RPMI7951 (cell line): ENCODE results near the gene L3MBTL4. TPM values are rescaled to one million over a fixed set of nuclear protein-coding genes. Genes with fewer than 3 reads are reported as not detected.

ENCODE experiments used
- DNase-seq: peaks from one replicate; pipeline ENCODE4 v3.0.0-alpha.2; 2012; ENCODE audit warnings: low read depth
- total RNA-seq: library from RNA; depleted of rRNA; stranded (reverse); fragments of >200 nt; shearing (Covaris generic); gene quantifications from 2 replicates; pipeline ENCODE4 v1.2.3, GENCODE V29; 2014

Gene L3MBTL4
- total RNA-seq, 1 experiment from 2014 or later = under 0.01 TPM

DNA sequence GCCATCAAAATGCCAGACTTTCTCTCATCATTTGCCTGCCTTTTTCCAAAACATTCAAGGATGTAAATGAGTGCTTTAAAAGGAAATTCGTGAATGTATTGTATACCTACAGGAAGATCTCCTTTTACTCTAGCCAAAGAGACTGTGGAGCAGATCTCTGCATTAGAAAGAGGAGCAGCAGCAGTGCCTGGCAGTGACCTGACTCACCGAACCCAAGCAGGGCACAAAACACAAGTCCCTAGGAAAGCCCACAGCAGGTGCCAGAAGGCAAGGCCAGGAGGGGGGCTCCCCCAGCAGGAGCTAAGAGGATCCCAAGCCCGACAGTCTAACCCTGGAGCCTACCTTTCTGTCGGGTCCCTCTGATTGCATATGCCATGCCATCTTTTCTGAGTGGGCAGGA is 47.9 kb downstream of the L3MBTL4 start:
- DNase-seq = no peak

DNA sequence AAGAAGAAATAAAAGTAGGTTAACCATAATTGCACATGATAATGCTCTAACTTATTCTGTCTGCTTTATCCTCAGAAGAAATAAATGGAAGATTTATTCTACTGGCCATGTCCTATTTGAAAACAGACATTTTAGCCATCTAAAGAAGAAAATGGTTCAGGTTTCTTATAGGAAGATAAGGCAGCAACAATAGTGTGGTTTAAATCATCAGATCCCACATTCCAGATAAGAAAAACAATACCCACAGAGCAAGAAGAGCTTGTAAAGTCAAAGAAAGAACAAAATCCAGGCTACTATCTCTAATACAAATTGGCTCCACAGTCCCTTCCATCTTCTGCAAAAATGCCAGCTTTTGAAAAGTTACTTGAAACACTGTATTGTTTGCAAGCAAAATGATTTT is 49.3 kb downstream of the L3MBTL4 start:
- DNase-seq = no peak

DNA sequence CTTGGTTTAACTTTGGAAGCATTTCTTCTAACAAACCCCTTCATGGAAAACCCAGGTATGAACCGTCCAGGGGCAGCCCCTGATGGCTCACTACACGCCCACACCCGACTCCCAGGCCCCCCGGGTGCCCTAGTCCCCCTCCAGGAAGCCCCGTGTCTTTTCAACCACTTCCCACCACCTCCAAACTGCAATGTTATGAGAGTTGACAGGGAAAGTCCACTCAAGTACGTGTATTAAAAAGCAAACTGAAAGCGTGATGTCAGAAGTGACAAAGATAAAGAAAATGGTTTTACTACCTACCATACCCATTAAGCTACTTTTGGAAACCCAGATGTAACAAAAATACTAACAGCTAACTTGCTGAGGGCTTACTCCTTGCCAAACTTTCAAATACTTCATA is 51.5 kb downstream of the L3MBTL4 start:
- DNase-seq = no peak

DNA sequence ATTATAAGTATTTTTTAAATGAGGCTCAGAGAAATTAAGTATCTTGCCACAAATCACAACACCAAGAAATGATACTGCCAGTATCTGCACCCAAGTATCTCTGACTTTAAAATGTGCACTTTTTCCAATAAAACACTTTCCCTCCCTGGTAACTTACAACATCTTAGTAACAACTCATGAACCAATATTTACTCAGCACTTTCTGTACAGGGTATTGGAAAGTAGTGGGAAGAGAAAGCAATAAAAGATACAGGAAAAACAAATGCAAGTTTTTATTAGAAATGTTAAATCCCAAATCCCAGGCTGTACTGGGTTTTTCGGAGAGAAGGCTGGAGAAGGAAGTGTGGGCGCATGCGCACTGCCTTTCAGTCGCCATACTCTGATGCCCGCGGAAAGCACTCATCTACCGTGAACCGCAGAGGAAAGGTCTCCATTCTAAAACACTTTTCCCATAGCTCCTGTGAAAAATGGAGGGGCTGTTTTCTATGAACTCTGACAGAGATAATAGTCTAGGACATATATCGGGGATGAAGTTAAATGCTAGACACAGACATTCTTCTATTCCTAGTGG is 52.1 kb downstream of the L3MBTL4 start:
- DNase-seq = no peak

DNA sequence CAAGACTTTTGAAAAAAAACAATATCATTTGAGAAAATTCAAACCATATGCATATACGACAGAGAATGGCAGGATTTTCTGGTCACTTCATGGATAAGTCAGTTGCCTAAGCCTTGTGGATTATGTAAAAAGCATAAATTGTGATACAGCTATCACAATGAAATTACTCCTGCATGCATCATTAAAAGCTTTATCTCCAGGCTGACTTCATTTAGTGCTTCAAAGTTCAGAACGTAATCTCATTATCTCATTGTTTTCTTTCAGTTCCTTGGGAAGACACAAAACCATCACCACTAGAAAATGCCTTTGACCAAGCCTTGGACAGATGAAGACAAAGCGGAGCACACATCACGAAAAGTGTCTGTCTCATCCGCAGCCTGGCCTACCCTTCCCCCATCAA is 57.0 kb downstream of the L3MBTL4 start:
- DNase-seq = no peak

GRCh38 chr18:6355789-6356589 is 58.7 kb downstream of the L3MBTL4 start:
- peak; percentile 3 for DNase-seq

- DNase-seq = no peak
Observed at GRCh38 chr18:6352275-6352674, 62.4 kb downstream of the L3MBTL4 start.

GRCh38 chr18:6342990-6343389 is 71.7 kb downstream of the L3MBTL4 start:
- DNase-seq = no peak

- DNase-seq = no peak
Observed at GRCh38 chr18:6341709-6342108, 73.0 kb downstream of the L3MBTL4 start.

DNA sequence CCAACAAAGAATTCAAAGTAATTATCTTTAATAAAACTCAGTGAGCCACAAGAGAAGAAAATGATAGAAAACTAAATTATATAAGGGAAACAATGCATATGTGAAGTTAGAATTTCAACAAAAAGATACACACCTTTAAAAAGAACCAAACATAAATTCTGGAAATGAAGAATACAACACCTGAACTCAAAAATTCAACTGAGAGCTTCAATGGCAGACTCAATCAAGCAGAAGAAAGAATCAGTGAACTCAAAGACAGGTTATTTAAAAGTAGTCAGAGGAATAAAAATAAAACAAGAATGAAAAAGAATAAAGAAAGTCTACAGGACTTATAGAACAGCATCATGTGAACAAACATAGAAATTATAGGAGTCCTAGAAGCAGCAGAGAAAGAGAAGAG is 73.4 kb downstream of the L3MBTL4 start:
- DNase-seq = no peak

DNA sequence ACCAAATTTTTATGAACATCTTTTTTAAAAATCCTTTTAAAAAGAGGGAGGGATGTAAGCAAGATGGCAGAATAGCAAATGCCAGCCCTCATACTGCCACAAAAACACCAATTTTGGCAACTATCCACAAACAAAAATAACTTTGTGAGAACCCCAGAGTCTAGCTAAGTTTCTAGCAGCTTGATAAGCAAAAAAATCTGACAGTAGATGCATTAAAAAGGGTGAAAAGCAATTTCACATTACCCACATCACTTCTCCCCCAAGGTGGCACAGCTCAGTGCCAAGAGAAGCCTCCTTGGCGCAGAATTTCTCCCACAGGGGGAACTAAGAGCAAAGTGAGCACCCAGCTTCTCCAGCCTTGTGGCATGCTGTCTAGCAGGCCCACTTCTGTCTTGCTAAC is 74.6 kb downstream of the L3MBTL4 start:
- no peak for DNase-seq

DNA sequence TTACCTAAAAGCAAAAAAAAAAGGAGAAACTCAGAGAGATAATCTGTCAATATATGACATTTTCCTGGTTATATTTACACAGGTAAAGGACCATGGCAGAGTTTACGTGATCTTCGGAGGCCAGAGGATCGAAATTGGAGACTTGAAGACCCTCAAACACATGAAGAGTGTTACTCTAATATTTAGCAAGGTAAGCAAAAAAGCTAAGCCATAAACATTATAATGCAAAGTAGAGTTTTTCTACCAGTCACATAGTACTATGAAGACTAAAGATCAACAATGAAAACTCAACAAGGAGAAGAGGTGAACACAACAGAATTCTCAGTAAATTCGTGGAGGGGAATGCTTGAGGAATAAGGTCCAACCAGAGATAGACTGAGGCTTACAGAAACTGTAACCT is 78.5 kb downstream of the L3MBTL4 start:
- no peak for DNase-seq

GRCh38 chr18:6333981-6334380 is 80.7 kb downstream of the L3MBTL4 start:
- DNase-seq = no peak

DNA sequence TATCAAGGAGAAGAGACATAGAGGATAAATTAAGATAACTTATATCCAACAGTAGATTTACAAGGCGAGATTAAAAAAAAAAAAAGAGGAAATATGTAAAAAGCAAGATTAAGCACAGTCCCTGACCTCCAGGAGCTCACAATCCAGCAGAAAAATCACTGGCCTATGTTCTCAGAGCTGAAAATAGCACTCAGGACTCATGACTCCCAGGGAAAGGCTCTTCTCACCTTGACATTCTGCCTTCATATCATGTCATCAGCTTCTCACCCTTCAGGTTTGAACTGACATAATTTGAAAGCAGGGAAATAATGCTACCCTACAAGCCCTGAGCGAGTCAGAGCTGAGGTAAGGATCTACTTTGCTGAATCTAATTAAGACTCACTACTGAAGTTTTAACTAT is 82.8 kb downstream of the L3MBTL4 start:
- DNase-seq = no peak

DNA sequence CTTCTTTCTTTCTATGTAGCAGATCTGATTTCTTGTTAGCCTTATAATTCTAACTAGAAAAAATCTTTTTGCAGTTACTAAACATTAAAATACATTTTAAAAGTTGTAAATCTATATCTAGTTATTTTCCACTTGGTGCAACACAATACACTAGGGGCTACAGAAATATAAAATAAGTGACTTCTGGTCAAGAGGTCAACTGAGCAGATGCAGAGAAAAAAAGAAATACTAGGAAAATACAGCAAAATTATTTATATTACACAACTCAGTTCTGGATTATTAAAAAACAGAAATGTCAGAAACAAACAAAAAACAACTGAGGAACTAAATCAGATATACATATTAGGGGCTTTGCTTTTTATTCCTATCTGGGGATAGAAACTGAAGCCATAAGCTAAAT is 83.9 kb downstream of the L3MBTL4 start:
- DNase-seq = no peak

DNA sequence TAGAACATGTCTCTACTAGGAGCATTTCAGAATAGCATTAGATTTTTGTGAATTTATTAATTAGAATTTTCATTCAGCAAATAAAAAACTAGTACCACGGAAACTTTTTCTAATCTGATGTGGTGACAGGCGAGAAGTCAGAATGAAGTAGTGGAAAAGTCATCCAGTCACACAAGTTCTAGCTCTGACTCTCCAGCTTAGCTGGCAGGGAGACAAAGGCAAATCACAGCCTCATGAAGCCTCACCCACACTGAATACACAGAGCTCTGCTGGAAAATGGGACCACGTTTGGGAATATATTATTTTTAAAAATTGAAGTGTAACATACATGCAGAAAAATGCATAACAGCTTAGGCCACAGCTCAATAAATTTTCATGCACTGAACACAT is 86.1 kb downstream of the L3MBTL4 start:
- DNase-seq = no peak

DNA sequence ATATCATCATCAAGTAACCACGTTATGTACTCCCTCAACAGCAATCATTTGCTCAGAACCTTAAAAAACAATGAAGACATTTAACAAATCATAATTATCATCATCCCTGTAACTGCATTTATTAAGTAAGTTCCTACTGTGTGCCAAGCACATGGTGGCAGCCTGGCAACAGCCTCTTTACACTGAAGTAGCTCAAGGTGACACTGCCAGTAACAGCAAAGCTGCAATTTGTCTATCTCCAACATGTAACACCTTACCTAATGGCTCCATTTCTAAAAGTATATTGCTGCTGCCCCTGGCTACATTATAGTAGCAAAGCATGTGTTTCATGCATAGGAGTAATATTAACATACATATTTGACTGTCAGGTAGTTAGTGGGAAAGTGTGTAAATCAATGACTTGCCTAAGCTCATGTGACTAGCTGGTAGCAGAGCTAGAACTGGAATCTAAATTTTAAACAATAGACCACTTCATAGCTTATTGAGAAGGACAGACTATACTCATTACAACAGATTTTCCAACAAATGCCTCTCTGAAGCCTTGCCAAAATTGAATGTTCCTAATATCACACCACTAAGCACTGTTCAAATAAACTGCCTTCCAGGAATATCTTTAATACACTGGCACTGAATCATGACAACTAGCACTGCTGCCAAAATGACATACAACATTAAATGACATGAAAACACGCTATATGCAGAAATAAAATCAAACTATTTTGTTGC is 86.7 kb downstream of the L3MBTL4 start:
- DNase-seq = no peak

DNA sequence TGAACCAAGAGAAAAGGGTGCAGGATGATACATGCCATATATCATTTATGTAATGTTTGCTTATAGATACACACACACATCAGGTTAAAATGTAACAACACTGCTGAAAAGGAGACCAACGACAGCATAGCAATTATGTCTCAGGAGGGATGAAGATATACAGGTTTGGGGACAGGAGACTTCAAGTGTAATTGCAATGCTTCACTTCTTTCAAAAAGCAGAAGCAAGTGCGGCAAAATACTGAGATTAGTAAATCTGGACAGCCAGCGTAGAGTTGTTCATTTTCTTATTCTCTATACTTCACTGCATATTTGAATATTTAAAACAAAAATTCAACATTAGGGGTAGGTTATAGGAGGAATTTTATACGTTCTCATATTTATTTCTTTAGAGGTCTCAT is 87.2 kb downstream of the L3MBTL4 start:
- DNase-seq = no peak

DNA sequence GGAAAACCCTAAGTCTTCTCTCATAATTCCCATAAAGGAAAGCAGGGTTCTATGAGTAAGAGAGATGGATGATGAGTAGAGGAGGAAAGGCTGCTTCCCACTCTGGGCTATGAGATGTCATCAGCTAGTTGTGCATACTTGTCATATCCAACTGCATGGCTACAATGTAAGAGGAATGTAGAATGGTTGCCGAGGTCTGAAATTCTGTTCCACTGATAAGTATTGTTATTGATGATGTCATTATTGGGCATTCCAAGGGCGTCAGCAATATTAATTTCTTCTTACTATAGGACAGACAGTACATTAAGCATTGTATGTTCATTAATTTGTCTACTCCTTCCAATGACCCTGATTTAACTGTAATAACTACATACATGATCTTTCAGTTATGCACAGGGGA is 88.1 kb downstream of the L3MBTL4 start:
- DNase-seq = no peak

DNA sequence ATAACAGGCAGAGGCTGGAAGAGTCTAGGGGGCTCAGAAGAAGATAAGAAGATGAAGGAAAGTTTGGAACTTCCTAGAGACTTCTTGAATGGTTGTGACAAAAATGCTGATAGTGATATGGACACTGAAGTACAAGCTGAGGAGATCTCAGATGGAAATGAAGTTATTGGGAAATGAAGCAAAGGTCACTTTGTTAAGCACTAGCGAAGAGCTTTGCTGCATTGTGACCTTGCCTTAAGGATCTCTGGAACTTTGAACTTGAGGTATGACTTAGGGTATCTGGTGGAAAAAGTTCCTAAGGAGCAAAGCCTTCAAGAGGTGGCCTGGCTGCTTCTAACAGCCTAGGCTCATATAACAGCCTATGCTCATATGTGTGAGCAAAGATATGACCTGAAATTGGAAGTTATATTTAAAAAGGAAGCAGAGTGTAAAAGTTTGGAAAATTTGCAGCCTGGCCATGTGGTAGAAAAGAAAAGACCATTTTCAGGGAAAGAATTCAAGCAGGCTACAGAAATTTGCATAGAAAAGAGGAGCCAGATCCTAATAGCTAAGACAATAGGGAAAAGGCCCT is 91.3 kb downstream of the L3MBTL4 start:
- no peak for DNase-seq

- no peak for DNase-seq
Observed at GRCh38 chr18:6315517-6316331, 99.0 kb downstream of the L3MBTL4 start.

- DNase-seq = no peak
Observed at GRCh38 chr18:6313415-6313814, 101.3 kb downstream of the L3MBTL4 start.
